ENCODE results near the gene ABCD3. TPM values are rescaled to one million over a fixed set of nuclear protein-coding genes. Genes with fewer than 3 reads are reported as not detected.

ABCD3 gene
- total and polyA plus RNA-seq, 2 of the 13 experiments (the other 11 are each of a cell fraction or from before 2014, with no cell fraction given), result 27.5 to 166 TPM

DNA sequence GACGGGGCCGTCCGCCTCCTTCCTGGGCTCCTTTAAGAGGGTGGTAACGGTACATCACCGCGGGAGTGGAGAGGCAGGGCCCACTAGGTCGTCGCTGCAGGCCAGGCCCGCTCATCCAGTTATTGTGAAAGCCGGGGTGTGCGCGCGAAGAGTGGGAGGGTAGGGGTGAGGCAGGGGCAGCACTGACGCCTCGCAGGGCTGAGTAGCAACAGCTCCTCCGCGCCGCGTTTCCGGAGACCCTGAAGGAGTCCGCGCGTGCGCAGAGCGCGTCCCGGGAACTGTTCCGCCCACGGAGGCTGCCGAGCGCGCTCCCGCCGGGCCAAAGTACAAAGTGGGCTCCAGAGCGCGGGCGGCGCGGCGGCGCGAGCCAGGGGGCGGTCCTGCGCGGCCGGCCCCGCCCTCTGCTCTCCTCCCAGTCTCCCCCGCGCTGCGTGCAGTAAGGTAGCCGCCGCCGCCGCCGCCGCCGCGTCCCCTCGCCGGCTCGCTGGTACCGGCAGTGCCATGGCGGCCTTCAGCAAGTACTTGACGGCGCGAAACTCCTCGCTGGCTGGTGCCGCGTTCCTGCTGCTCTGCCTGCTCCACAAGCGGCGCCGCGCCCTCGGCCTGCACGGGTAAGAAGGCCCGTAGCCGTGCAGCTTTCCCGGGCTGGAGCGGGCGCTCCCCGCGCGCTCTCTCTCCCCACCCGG is at the start of gene ABCD3 (continued):
- TF ChIP-seq EHMT2 (IDR thresholded peaks at IDR 0.05; ENCODE audit: borderline replicate concordance, low read depth, low read length) (no peak), ELF4 (CRISPR knock-in tag; IDR thresholded peaks at IDR 0.05; ENCODE audit: borderline replicate concordance) (no peak), MLXIP (CRISPR knock-in tag; IDR thresholded peaks at IDR 0.05; ENCODE audit: borderline replicate concordance) (no peak), ZNF547 (CRISPR knock-in tag; IDR thresholded peaks at IDR 0.05) (peak; percentile 92), PCBP1 (IDR thresholded peaks at IDR 0.05; ENCODE audit: borderline replicate concordance, low read depth, low read length) (no peak), CC2D1A (CRISPR knock-in tag; IDR thresholded peaks at IDR 0.05) (no peak), CCDC6 (CRISPR knock-in tag; IDR thresholded peaks at IDR 0.05) (peak; percentile 97), ZNF20 (CRISPR knock-in tag; IDR thresholded peaks at IDR 0.05) (0 out of 2 replicates have a peak, but pooled peaks have one; percentile 84), ZNF44 (CRISPR knock-in tag; IDR thresholded peaks at IDR 0.05) (no peak), PRDM4 (CRISPR knock-in tag; IDR thresholded peaks at IDR 0.05; ENCODE audit: borderline replicate concordance) (no peak), MAZ (IDR thresholded peaks at IDR 0.05; ENCODE audit: borderline replicate concordance, low read depth, low read length) (peak; percentile 79), MAZ (CRISPR knock-in tag; IDR thresholded peaks at IDR 0.05; ENCODE audit: low read depth) (peak; percentile 54), SMAD3 (CRISPR knock-in tag; IDR thresholded peaks at IDR 0.05) (no peak), KLF15 (CRISPR knock-in tag; IDR thresholded peaks at IDR 0.05; ENCODE audit: borderline replicate concordance) (no peak), POLR2A (IDR thresholded peaks at IDR 0.05; ENCODE audit: insufficient read depth in 1 of 2, low read depth in 2 of 2, low read length in 2 of 2) (peak; percentile 74 to 88; a peak in 3 of 4 replicates), MTA1 (CRISPR knock-in tag; IDR thresholded peaks at IDR 0.05; ENCODE audit: borderline replicate concordance) (peak; percentile 66; the same call in 1 of the 2 replicates)
- TF ChIP-seq, protein P1, sequence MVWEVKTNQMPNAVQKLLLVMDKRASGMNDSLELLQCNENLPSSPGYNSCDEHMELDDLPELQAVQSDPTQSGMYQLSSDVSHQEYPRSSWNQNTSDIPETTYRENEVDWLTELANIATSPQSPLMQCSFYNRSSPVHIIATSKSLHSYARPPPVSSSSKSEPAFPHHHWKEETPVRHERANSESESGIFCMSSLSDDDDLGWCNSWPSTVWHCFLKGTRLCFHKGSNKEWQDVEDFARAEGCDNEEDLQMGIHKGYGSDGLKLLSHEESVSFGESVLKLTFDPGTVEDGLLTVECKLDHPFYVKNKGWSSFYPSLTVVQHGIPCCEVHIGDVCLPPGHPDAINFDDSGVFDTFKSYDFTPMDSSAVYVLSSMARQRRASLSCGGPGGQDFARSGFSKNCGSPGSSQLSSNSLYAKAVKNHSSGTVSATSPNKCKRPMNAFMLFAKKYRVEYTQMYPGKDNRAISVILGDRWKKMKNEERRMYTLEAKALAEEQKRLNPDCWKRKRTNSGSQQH (CRISPR knock-in tag; IDR thresholded peaks at IDR 0.05; ENCODE audit: low read depth), result peak; percentile 79; the same call in 1 of the 2 replicates
- TF ChIP-seq, protein P2, sequence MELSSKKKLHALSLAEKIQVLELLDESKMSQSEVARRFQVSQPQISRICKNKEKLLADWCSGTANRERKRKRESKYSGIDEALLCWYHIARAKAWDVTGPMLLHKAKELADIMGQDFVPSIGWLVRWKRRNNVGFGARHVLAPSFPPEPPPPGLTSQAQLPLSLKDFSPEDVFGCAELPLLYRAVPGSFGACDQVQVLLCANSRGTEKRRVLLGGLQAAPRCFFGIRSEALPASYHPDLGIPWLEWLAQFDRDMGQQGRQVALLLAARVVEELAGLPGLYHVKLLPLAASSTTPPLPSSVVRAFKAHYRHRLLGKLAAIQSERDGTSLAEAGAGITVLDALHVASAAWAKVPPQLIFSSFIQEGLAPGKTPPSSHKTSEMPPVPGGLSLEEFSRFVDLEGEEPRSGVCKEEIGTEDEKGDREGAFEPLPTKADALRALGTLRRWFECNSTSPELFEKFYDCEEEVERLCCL (CRISPR knock-in tag; IDR thresholded peaks at IDR 0.05; ENCODE audit: borderline replicate concordance), result peak; percentile 16; the same call in 1 of the 2 replicates

Data from HepG2 (cell line).